Loucy (cell line): ENCODE results near the gene NOS1.

Experiments used
- H2AFZ ChIP-seq: fragments of 200-600 bp; sonication (generic); 2 replicates; pipeline ENCODE4 v1.6.0; 2016; ENCODE audit warnings: antibody characterized with exemption, mild to moderate bottlenecking, low read length, moderate library complexity
- H3F3A ChIP-seq: fragments of 200-600 bp; 2 replicates; pipeline ENCODE4 v1.6.0; 2016; ENCODE audit warnings: antibody characterized with exemption, low read depth, mild to moderate bottlenecking
- H3K27me3 ChIP-seq: fragments of 200-600 bp; sonication (generic); 2 replicates; pipeline ENCODE4 v1.6.1; 2014; ENCODE audit warnings: low read length, mild to moderate bottlenecking; ENCODE audit not compliant: insufficient read depth, poor library complexity, severe bottlenecking
- H3K36me3 ChIP-seq: fragments of 200-600 bp; sonication (generic); 2 replicates; pipeline ENCODE4 v1.6.1; 2016; ENCODE audit warnings: low read length; ENCODE audit not compliant: insufficient read depth
- H3K4me1 ChIP-seq: fragments of 200-600 bp; sonication (generic); 2 replicates; pipeline ENCODE4 v1.5.1; 2014; ENCODE audit warnings: low read length, mild to moderate bottlenecking; ENCODE audit not compliant: insufficient read depth, poor library complexity, severe bottlenecking
- H3K4me2 ChIP-seq: fragments of 200-600 bp; sonication (generic); 2 replicates; pipeline ENCODE4 v1.6.0; 2014; ENCODE audit warnings: antibody characterized with exemption, low read length, low read depth, mild to moderate bottlenecking; ENCODE audit not compliant: poor library complexity, severe bottlenecking
- H3K4me3 ChIP-seq: fragments of 200-600 bp; sonication (generic); 2 replicates; pipeline ENCODE4 v1.5.1; 2014; ENCODE audit warnings: low read length, mild to moderate bottlenecking, mixed read lengths; ENCODE audit not compliant: poor library complexity, severe bottlenecking
- H3K79me2 ChIP-seq: fragments of 200-600 bp; sonication (generic); 2 replicates; pipeline ENCODE4 v1.6.1; 2014; ENCODE audit warnings: low read length; ENCODE audit not compliant: insufficient read depth
- H3K9ac ChIP-seq: fragments of 200-600 bp; sonication (generic); 2 replicates; pipeline ENCODE4 v1.6.0; 2014; ENCODE audit warnings: mild to moderate bottlenecking, low read depth, low read length, moderate library complexity; ENCODE audit not compliant: poor library complexity, severe bottlenecking
- H3K9me2 ChIP-seq: fragments of 200-600 bp; sonication (generic); replicated peaks from 2 replicates; pipeline ENCODE4 v1.6.1; 2016; ENCODE audit warnings: low read depth, low read length, mixed read lengths
- H3K9me3 ChIP-seq: fragments of 200-600 bp; sonication (generic); 2 replicates; pipeline ENCODE4 v1.6.1; 2014; ENCODE audit warnings: mild to moderate bottlenecking, antibody characterized with exemption, low read length, low read depth; ENCODE audit not compliant: insufficient read depth
- H4K20me1 ChIP-seq: fragments of 200-600 bp; sonication (generic); 2 replicates; pipeline ENCODE4 v1.6.0; 2014; ENCODE audit warnings: antibody characterized with exemption, low read length, mild to moderate bottlenecking; ENCODE audit not compliant: insufficient read depth, poor library complexity, severe bottlenecking
- CTCF ChIP-seq: fragments of 200-600 bp; sonication (generic); conservative IDR thresholded peaks from 2 replicates; pipeline ENCODE4 v1.5.1; 2014; ENCODE audit warnings: mild to moderate bottlenecking, antibody characterized with exemption, low read length
- EZH2phosphoT487 ChIP-seq: fragments of 200-600 bp; IDR thresholded peaks from 2 replicates; pipeline ENCODE4 v1.6.1; 2018; ENCODE audit warnings: antibody characterized with exemption, mild to moderate bottlenecking, moderate library complexity, borderline replicate concordance

The NOS1 gene

DNA sequence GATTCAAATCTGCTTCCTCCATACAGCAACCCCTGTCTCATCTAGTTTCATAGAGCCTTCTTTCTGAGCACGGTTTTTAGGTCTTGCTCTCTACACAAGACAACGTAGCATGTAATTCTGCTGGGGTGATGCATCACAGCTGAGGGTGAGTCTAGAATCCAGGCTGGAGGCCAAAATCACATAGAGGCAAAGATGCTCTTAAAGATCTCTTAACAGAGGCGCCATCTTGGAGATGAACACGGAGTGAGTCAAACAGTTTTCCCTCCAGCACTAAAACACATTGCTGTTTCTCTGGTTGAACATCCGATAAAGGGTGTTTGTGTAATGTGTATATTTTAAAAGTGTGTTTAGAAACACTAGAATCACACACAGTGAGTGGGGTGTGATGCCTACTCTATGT, 78.9 kb downstream of the NOS1 start:
- H2AFZ ChIP-seq = no peak overlapping the region

GRCh38 chr12:117280019-117280680, 81.3 kb downstream of the NOS1 start:
- H2AFZ ChIP-seq = no peak overlapping the region
- no peak overlapping the region for H3K4me3 ChIP-seq
- H3K4me1 ChIP-seq = no peaks in the 10 kb centered on the region
- H3K27me3 ChIP-seq = no peaks in the 10 kb centered on the region
- no peaks in the 10 kb centered on the region for H3K9me2 ChIP-seq
- no peak overlapping the region for H3K4me2 ChIP-seq
- no peaks in the 10 kb centered on the region for H3F3A ChIP-seq
- TF ChIP-seq EZH2phosphoT487 (no peak), CTCF (no peak)
- no peaks in the 10 kb centered on the region for H3K36me3 ChIP-seq
- H3K9ac ChIP-seq = no peak overlapping the region
- no peaks in the 10 kb centered on the region for H4K20me1 ChIP-seq
- no peaks in the 10 kb centered on the region for H3K79me2 ChIP-seq
- H3K9me3 ChIP-seq = no peaks in the 10 kb centered on the region

More for the DNA sequence above, 78.9 kb downstream of the NOS1 start:
- H3K4me3 ChIP-seq = no peak overlapping the region
- H3K4me2 ChIP-seq = no peak overlapping the region
- H3K4me1 ChIP-seq = no peaks in the 10 kb centered on the region
- no peaks in the 10 kb centered on the region for H3K36me3 ChIP-seq
- TF ChIP-seq EZH2phosphoT487 (no peak), CTCF (no peak)
- no peaks in the 10 kb centered on the region for H3K79me2 ChIP-seq
- no peaks in the 10 kb centered on the region for H3K27me3 ChIP-seq
- H3K9ac ChIP-seq = no peak overlapping the region
- no peaks in the 10 kb centered on the region for H3K9me3 ChIP-seq
- no peaks in the 10 kb centered on the region for H3K9me2 ChIP-seq
- no peaks in the 10 kb centered on the region for H3F3A ChIP-seq
- H4K20me1 ChIP-seq = no peaks in the 10 kb centered on the region

DNA sequence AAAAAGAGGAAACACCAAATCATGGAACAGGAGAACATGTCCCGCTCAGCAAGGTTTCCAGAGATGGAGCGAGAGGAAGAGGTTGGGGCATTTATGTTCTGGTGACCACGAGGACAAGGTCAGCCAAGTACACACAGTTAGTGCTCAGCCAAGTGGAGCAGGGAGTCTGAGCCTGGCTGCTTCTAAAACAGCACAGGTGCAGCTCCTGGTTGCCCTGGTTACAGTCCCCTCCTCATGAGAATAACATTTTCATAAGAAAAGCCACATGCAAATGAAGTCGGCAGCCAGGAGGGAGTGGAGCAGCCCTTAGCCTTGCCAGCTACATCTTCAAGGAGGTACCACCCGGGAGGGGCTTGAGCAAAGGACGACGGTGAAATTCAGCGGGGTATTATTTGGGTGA, 81.8 kb downstream of the NOS1 start:
- no peak overlapping the region for H2AFZ ChIP-seq
- no peaks in the 10 kb centered on the region for H3K4me1 ChIP-seq
- H3K4me3 ChIP-seq = no peak overlapping the region
- no peaks in the 10 kb centered on the region for H4K20me1 ChIP-seq
- H3K9me2 ChIP-seq = no peaks in the 10 kb centered on the region
- no peak overlapping the region for H3K9ac ChIP-seq
- H3K4me2 ChIP-seq = no peak overlapping the region
- no peaks in the 10 kb centered on the region for H3K27me3 ChIP-seq
- no peaks in the 10 kb centered on the region for H3F3A ChIP-seq
- H3K36me3 ChIP-seq = no peaks in the 10 kb centered on the region
- no peaks in the 10 kb centered on the region for H3K79me2 ChIP-seq
- TF ChIP-seq CTCF (no peak), EZH2phosphoT487 (no peak)
- no peaks in the 10 kb centered on the region for H3K9me3 ChIP-seq
